SK-N-SH (cell line): ENCODE data around the gene PRKAB2. TPM values are rescaled to one million over a fixed set of nuclear protein-coding genes. Genes with fewer than 3 reads are reported as not detected.
"Not testable (repeated sequence)": the region's sequence is repeated elsewhere in the genome, so short reads cannot be mapped to it uniquely, and the experiment has no call there.

Experiments used
- CTCF ChIA-PET: fragments of 300-600, 350-600 bp; formaldehyde crosslinking; extraction: SDS; loops from one replicate; lab custom pipeline; 2021; lab: Yijun Ruan, JAX
- POLR2A ChIA-PET: fragments of 350-600 bp; sonication (Branson Sonifier 250); formaldehyde crosslinking; extraction: SDS; loops from one replicate; lab custom pipeline; 2020; ENCODE audit warnings: antibody characterized with exemption, inconsistent platforms; lab: Yijun Ruan, JAX
- DNase-seq: peaks from one replicate; pipeline ENCODE4 v3.0.0; 2012
- H2AFZ ChIP-seq: fragments of 200-600 bp; sonication (generic); 2 replicates; pipeline ENCODE4 v1.8.1; 2016; ENCODE audit warnings: antibody characterized with exemption, mild to moderate bottlenecking, low read depth
- H3F3A ChIP-seq: fragments of 200-600 bp; sonication (generic); replicated peaks from 2 replicates; pipeline ENCODE3; 2016; ENCODE audit warnings: antibody characterized with exemption, mild to moderate bottlenecking; ENCODE audit not compliant: insufficient read depth
- H3K27ac ChIP-seq, 2 experiments: fragments of 200-500 bp in 1 of 2; fragments of 200-600 bp in 1 of 2; sonication (Bioruptor generic) in 1 of 2; sonication (generic), shearing (Covaris generic) in 1 of 2; 2 replicates each; pipeline versions ENCODE4 v1.5.1 to v1.6.1; 2014 to 2016; ENCODE audit warnings: low read depth in 2 of 2, inconsistent platforms in 1 of 2, low read length in 1 of 2, mild to moderate bottlenecking in 1 of 2, mixed read lengths in 1 of 2
- H3K27me3 ChIP-seq: fragments of 200-600 bp; sonication (generic), shearing (Covaris generic); 2 replicates; pipeline ENCODE4 v1.6.1; 2016; ENCODE audit warnings: mixed run types; ENCODE audit not compliant: insufficient read depth
- H3K36me3 ChIP-seq, 2 experiments: fragments of 200-500 bp in 1 of 2; fragments of 200-600 bp in 1 of 2; sonication (Bioruptor generic) in 1 of 2; sonication (generic) in 1 of 2; replicated peaks in 1 of 2; 2 replicates each; pipeline versions ENCODE3 to v1.5.1; 2014 to 2016; ENCODE audit warnings: low read length in 1 of 2, mild to moderate bottlenecking in 1 of 2; ENCODE audit not compliant: insufficient read depth in 2 of 2, control insufficient read depth in 1 of 2
- H3K4me1 ChIP-seq, 2 experiments: fragments of 200-500 bp in 1 of 2; fragments of 200-600 bp in 1 of 2; sonication (Bioruptor generic) in 1 of 2; sonication (generic), shearing (Covaris generic) in 1 of 2; 2 replicates each; pipeline versions ENCODE4 v1.5.1 to v1.6.1; 2014 to 2016; ENCODE audit warnings: low read depth in 1 of 2, low read length in 1 of 2, mixed run types in 1 of 2; ENCODE audit not compliant: insufficient read depth in 2 of 2, control insufficient read depth in 1 of 2
- H3K4me2 ChIP-seq: fragments of 200-600 bp; sonication (generic), shearing (Covaris generic); 2 replicates; pipeline ENCODE4 v1.6.1; 2017; ENCODE audit warnings: mixed run types
- H3K4me3 ChIP-seq, 2 experiments: fragments of 200-500 bp in 1 of 2; fragments of 200-600 bp in 1 of 2; sonication (Bioruptor generic) in 1 of 2; sonication (generic), shearing (Covaris generic) in 1 of 2; 2 replicates each; pipeline versions ENCODE4 v1.5.1 to v1.8.1; 2014 to 2016; ENCODE audit warnings: low read depth in 2 of 2, inconsistent platforms in 1 of 2, low read length in 1 of 2, mild to moderate bottlenecking in 1 of 2, mixed read lengths in 1 of 2, moderate library complexity in 1 of 2
- H3K79me2 ChIP-seq: fragments of 200-600 bp; sonication (generic); 2 replicates; pipeline ENCODE4 v1.8.1; 2017; ENCODE audit warnings: mild to moderate bottlenecking; ENCODE audit not compliant: insufficient read depth
- H3K9ac ChIP-seq: fragments of 200-600 bp; sonication (generic); 2 replicates; pipeline ENCODE4 v1.6.1; 2017; ENCODE audit warnings: mixed run types
- H3K9me2 ChIP-seq: fragments of 200-600 bp; sonication (generic); 2 replicates; pipeline ENCODE4 v1.6.1; 2017; ENCODE audit warnings: mixed run types
- H3K9me3 ChIP-seq: fragments of 200-600 bp; sonication (generic); 2 replicates; pipeline ENCODE4 v1.6.1; 2017; ENCODE audit warnings: mixed run types, mild to moderate bottlenecking, moderate library complexity
- H4K20me1 ChIP-seq: fragments of 200-600 bp; sonication (generic); 2 replicates; pipeline ENCODE4 v1.6.1; 2017; ENCODE audit warnings: mild to moderate bottlenecking, mixed run types; ENCODE audit not compliant: insufficient read depth
- EZH2phosphoT487 ChIP-seq: fragments of 200-600 bp; sonication (generic); IDR thresholded peaks from 2 replicates; pipeline ENCODE4 v1.6.1; 2017; ENCODE audit warnings: low read depth, mixed run types, mild to moderate bottlenecking, antibody characterized with exemption, moderate library complexity, borderline replicate concordance
- FOXJ3 ChIP-seq: sonication (generic); formaldehyde crosslinking; IDR thresholded peaks from 2 replicates; pipeline ENCODE4 v1.5.1; 2020; ENCODE audit warnings: mild to moderate bottlenecking, missing genetic modification reagents
- FOXM1 ChIP-seq: IDR thresholded peaks from 2 replicates; pipeline ENCODE4 v1.4.0; 2012; ENCODE audit warnings: low read depth, mild to moderate bottlenecking
- MXI1 ChIP-seq: IDR thresholded peaks from 2 replicates; pipeline ENCODE4 v1.6.1; 2012; ENCODE audit warnings: mild to moderate bottlenecking, low read depth, low read length, improper control_type of control experiment
- POLR2AphosphoS5 ChIP-seq: IDR thresholded peaks from 2 replicates; pipeline ENCODE4 v1.6.1; 2012; ENCODE audit warnings: low read depth, low read length
- RAD21 ChIP-seq: IDR thresholded peaks from 2 replicates; pipeline ENCODE4 v1.6.1; 2012; ENCODE audit warnings: mild to moderate bottlenecking, low read length
- RFX5 ChIP-seq: IDR thresholded peaks from 2 replicates; pipeline ENCODE4 v1.6.1; 2012; ENCODE audit warnings: mild to moderate bottlenecking, improper control_type of control experiment, low read length
- SIN3A ChIP-seq: IDR thresholded peaks from 2 replicates; pipeline ENCODE4 v1.6.1; 2012; ENCODE audit warnings: low read depth, mild to moderate bottlenecking, low read length, moderate library complexity, borderline replicate concordance
- SMC3 ChIP-seq: IDR thresholded peaks from 2 replicates; pipeline ENCODE4 v1.6.1; 2012; ENCODE audit warnings: low read depth, low read length, improper control_type of control experiment
- TAF1 ChIP-seq: IDR thresholded peaks from 2 replicates; pipeline ENCODE4 v1.6.1; 2012; ENCODE audit warnings: low read depth, mild to moderate bottlenecking, low read length, moderate library complexity, borderline replicate concordance
- TEAD4 ChIP-seq: IDR thresholded peaks from 2 replicates; pipeline ENCODE4 v1.4.0; 2012; ENCODE audit warnings: mild to moderate bottlenecking, borderline replicate concordance; ENCODE audit not compliant: insufficient read depth
- YY1 ChIP-seq: IDR thresholded peaks from 2 replicates; pipeline ENCODE4 v1.4.0; 2012; ENCODE audit warnings: low read depth, mild to moderate bottlenecking
- WGBS: methylation state at CpG from one replicate; pipeline ENCODE4 v1.1.6; 2017; ENCODE audit warnings: low lambda C conversion rate; 5-methylcytosine and 5-hydroxymethylcytosine counted together
- polyA plus RNA-seq, 3 experiments: library from polyadenylated mRNA; depleted of rRNA; stranded (reverse); fragments of >200 nt; gene quantifications; 2 replicates each; pipeline ENCODE4 v1.2.3, GENCODE V29; 2012
- TF ChIP-seq, protein P1 (sequence below): fragments of 200-600 bp; sonication (generic); IDR thresholded peaks from 2 replicates; pipeline ENCODE4 v1.6.1; 2017; ENCODE audit warnings: antibody characterized with exemption, mild to moderate bottlenecking, moderate library complexity
- TF ChIP-seq, protein P2 (sequence below): IDR thresholded peaks from 2 replicates; pipeline ENCODE4 v1.4.0; 2012; ENCODE audit warnings: low read depth, borderline replicate concordance
- TF ChIP-seq, protein P3 (sequence below): IDR thresholded peaks from 2 replicates; pipeline ENCODE4 v1.4.0; 2012; ENCODE audit warnings: low read depth, borderline replicate concordance
- TF ChIP-seq, protein P4 (sequence below): IDR thresholded peaks from 2 replicates; pipeline ENCODE4; 2012

Gene PRKAB2
- polyA plus RNA-seq, 1 of the 3 experiments (the other 2 are of a cell fraction) = 6.2 TPM

DNA sequence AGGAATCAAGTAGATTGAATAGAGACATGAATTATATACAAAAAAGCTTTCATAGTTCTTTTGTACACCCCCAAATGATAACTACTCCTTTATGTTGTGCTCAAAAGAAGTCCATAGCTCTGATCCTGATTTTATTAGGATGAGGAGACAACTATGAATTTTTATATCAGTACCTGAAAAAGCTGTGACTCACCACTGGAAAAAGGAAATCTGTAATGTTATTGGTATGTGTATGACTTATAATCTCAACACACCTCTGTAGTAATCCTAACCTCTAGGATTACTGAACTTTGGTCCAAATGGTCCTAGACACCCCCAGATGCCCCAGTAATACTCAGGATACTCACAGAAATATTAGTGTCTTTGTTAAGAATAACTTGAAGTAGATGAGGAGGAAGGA is 10.2 kb downstream of the PRKAB2 start (continued):
- no peak for TF ChIP-seq TAF1
- no peak for TF ChIP-seq SMC3
- no peak for TF ChIP-seq YY1

DNA sequence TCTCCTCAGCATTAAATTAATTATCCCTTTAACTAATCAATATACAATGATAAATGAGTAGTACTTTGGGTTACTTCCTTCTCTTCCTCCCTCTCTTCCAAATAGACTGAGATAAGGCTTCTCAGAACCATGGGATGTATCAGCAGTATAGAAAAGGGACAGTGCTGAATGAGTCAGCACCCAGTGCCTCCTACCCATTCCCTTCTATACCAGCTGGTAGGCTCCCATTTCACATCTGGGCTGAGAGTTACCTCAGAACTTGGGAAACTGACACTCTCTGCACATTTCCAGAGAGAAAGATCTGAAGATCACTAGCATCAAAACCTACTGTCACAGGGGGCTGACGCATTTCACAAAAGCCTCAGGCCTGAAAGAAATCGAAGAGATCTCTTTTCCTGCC is 15.2 kb downstream of the PRKAB2 start:
- H3K4me2 ChIP-seq, H2AFZ ChIP-seq, H3F3A ChIP-seq, H3K79me2 ChIP-seq, H3K27me3 ChIP-seq, H4K20me1 ChIP-seq, H3K9me3 ChIP-seq, H3K4me1 ChIP-seq, H3K9ac ChIP-seq, H3K27ac ChIP-seq, H3K4me3 ChIP-seq, POLR2A ChIA-PET, CTCF ChIA-PET, H3K9me2 ChIP-seq, DNase-seq: not testable (repeated sequence)
- WGBS = 100% methylated on average over 2 of the region's 2 CpGs
- peaks cover 43 to 85% of the 10 kb centered on the region in 2 experiments for H3K36me3 ChIP-seq

DNA sequence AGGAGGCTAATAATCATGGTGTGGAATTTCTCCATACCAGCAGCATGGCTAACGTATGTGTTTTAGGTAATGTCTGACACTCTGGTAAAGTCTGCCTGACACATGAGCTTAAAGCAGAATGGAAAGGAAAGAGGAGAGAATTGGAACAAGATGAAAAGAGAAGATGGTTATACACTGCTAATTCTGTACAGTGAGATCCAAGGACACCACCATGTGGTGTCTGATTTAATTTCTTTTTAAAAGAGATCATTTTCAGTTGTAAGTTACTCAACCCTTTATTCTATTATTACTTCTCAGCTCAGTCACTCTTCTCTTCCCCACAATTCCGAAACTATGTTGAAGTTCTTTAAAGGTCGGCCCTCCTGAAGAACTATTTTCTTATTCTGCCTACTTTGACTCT is 15.6 kb downstream of the PRKAB2 start:
- Histone ChIP-seq H2AFZ (no peak overlapping the region), H3K27me3 (no peaks in the 10 kb centered on the region), H3K4me2 (no peak overlapping the region), H3K9ac (no peak overlapping the region), H3K4me3 (no peak overlapping the region), H3F3A (peaks cover 2% of the 10 kb centered on the region), H3K4me1 (no peaks in the 10 kb centered on the region), H3K36me3 (peaks cover 38 to 80% of the 10 kb centered on the region in 2 experiments), H3K9me2 (no peaks in the 10 kb centered on the region), H3K79me2 (no peaks in the 10 kb centered on the region), H3K9me3 (no peaks in the 10 kb centered on the region), H4K20me1 (no peaks in the 10 kb centered on the region), H3K27ac (no peak overlapping the region)
- no peak for TF ChIP-seq RFX5
- no peak for DNase-seq
- ChIA-PET POLR2A (no interaction called here), CTCF (interaction anchor here (1.5 kb wide), 1 partner anchor 16 kb away, joined by 4 read pairs; no protein-coding TSS in a partner anchor)
- 96% methylated on average over 3 of the region's 3 CpGs for WGBS

DNA sequence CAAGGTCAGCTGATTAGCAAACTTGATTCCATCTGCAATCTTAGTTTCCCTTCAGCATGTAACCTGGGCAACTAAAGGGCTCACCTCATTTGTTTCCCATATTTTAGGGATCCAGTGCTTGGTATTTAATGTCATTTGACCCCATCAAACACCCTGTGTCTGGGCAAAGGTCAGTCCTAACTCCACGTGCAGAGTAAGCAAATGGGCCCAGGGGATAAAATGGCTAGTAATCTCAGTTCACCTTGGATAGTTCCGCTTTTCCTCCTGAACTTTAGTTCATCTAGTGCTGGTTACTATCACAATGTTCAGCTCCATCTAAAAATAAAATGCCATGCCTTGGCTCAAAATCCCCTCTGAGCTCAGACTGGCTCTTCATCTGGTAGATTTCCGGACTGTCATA is 19.5 kb downstream of the PRKAB2 start:
- no peaks in the 10 kb centered on the region for H3K4me1 ChIP-seq
- no peaks in the 10 kb centered on the region for H3K27me3 ChIP-seq
- WGBS = 97% methylated on average over 2 of the region's 3 CpGs
- no peak overlapping the region for H3K4me2 ChIP-seq
- CTCF ChIA-PET = interaction anchor here (2.7 kb wide), 1 partner anchor 10 kb away, joined by 8 read pairs; no protein-coding TSS in a partner anchor
- H3K9ac ChIP-seq = no peak overlapping the region
- POLR2A ChIA-PET = no interaction called here
- no peaks in the 10 kb centered on the region for H3K79me2 ChIP-seq
- H3K9me2 ChIP-seq = no peaks in the 10 kb centered on the region
- no peak overlapping the region for H3K4me3 ChIP-seq
- peaks cover 3% of the 10 kb centered on the region for H3F3A ChIP-seq
- no peak overlapping the region for H3K27ac ChIP-seq
- peaks cover 8 to 42% of the 10 kb centered on the region in 2 experiments for H3K36me3 ChIP-seq
- no peak for DNase-seq
- H3K9me3 ChIP-seq = no peaks in the 10 kb centered on the region
- H4K20me1 ChIP-seq = no peaks in the 10 kb centered on the region
- no peak overlapping the region for H2AFZ ChIP-seq
- no peak for TF ChIP-seq MXI1
- no peak for TF ChIP-seq RAD21
- TF ChIP-seq, protein P1, sequence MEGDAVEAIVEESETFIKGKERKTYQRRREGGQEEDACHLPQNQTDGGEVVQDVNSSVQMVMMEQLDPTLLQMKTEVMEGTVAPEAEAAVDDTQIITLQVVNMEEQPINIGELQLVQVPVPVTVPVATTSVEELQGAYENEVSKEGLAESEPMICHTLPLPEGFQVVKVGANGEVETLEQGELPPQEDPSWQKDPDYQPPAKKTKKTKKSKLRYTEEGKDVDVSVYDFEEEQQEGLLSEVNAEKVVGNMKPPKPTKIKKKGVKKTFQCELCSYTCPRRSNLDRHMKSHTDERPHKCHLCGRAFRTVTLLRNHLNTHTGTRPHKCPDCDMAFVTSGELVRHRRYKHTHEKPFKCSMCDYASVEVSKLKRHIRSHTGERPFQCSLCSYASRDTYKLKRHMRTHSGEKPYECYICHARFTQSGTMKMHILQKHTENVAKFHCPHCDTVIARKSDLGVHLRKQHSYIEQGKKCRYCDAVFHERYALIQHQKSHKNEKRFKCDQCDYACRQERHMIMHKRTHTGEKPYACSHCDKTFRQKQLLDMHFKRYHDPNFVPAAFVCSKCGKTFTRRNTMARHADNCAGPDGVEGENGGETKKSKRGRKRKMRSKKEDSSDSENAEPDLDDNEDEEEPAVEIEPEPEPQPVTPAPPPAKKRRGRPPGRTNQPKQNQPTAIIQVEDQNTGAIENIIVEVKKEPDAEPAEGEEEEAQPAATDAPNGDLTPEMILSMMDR = no peak
- TF ChIP-seq, protein P2, sequence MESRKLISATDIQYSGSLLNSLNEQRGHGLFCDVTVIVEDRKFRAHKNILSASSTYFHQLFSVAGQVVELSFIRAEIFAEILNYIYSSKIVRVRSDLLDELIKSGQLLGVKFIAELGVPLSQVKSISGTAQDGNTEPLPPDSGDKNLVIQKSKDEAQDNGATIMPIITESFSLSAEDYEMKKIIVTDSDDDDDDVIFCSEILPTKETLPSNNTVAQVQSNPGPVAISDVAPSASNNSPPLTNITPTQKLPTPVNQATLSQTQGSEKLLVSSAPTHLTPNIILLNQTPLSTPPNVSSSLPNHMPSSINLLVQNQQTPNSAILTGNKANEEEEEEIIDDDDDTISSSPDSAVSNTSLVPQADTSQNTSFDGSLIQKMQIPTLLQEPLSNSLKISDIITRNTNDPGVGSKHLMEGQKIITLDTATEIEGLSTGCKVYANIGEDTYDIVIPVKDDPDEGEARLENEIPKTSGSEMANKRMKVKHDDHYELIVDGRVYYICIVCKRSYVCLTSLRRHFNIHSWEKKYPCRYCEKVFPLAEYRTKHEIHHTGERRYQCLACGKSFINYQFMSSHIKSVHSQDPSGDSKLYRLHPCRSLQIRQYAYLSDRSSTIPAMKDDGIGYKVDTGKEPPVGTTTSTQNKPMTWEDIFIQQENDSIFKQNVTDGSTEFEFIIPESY = no peak
- TF ChIP-seq TEAD4 = no peak
- TF ChIP-seq, protein P3, sequence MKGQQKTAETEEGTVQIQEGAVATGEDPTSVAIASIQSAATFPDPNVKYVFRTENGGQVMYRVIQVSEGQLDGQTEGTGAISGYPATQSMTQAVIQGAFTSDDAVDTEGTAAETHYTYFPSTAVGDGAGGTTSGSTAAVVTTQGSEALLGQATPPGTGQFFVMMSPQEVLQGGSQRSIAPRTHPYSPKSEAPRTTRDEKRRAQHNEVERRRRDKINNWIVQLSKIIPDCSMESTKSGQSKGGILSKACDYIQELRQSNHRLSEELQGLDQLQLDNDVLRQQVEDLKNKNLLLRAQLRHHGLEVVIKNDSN = no peak
- TF ChIP-seq POLR2AphosphoS5 = no peak
- TF ChIP-seq SIN3A = no peak
- no peak for TF ChIP-seq FOXM1
- no peak for TF ChIP-seq EZH2phosphoT487
- no peak for TF ChIP-seq FOXJ3 (CRISPR knock-in tag)
- TF ChIP-seq, protein P4, sequence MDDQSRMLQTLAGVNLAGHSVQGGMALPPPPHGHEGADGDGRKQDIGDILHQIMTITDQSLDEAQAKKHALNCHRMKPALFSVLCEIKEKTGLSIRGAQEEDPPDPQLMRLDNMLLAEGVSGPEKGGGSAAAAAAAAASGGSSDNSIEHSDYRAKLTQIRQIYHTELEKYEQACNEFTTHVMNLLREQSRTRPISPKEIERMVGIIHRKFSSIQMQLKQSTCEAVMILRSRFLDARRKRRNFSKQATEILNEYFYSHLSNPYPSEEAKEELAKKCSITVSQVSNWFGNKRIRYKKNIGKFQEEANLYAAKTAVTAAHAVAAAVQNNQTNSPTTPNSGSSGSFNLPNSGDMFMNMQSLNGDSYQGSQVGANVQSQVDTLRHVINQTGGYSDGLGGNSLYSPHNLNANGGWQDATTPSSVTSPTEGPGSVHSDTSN = no peak
